Stimulated activated CD4-positive, alpha-beta T cell treated with anti-CD3 and anti-CD28 coated beads, Interleukin-1b, Interleukin-23, amount 100 ng/mL, for 48 hours (primary cell): Measurements from ENCODE around the gene FRAS1.
"Not testable (repeated sequence)": the region's sequence is repeated elsewhere in the genome, so short reads cannot be mapped to it uniquely, and the experiment has no call there.

Experiments
- DNase-seq: peaks from one replicate; pipeline ENCODE4 v3.0.0-alpha.2; 2020

Gene FRAS1

DNA sequence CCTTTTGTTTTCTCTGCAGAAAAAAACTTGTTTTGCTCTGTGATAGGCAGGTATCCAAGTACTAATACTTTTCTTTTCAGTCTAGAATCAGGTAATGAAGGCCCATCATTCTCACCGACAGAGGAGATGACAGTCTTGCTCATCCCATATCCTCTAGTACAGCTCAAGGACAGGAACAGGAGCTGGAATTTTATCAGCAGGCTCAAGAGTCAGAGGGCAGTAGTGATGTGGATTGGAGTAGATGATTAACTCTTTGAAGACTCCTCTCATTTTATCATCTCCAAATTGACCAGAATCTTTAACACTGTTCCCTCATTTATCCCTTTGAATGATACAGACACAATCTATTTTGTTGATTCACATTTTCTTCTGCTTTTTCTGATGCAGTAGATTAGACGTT is 162.7 kb downstream of the FRAS1 start:
- DNase-seq: no peak

- no peak for DNase-seq
Observed at GRCh38 chr4:78220283-78220682, 163.2 kb downstream of the FRAS1 start.

DNA sequence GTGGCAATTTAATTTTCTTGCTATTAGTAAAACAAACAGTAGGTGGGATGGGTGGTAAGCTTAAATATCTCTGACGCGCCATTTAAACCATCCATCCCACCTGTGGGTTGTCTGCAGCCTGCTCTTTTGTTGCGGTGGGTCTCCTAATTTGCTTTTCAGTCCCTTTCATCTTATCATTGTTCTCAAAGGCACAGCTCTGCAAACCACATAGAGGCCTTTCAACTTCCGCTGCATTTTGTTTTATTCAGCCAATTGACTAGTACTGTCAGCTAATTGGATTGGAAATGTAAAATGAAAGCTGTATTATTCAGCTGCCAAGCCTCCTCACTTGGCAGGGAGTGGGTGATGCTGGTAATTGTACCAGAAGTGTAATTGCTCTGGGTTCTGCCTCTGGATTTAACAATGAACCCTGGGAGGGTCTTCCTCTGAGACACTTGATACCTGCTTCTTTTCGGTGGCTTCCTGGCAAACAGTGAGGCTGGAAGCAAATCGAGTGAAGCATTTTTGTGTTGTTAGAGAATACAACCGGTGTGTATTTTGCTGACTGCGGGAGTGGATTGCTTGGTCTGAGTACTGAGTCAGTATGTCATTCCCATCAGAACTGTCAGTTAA is 165.6 kb downstream of the FRAS1 start:
- no peak for DNase-seq

DNA sequence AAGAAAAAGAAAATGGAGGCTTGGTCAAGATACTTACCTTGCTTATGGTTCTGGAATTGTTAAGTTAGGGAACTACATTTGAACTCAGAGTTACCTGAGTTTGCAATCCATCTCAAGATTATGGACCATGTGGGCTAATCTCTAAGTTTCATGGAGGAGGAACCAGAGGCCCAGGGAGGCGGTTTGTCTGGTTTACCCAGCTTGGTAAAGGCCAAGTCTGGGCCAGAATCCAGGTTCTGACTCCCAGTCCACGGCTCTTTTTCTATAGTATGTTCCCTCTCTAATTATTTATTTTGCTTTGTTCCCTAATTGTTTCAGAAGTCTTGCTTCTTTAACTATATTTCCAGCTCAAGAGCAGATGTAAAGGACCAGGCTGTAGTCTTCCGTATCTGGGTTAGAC is 168.1 kb downstream of the FRAS1 start:
- DNase-seq: no peak

GRCh38 chr4:78226279-78226678 is 169.2 kb downstream of the FRAS1 start:
- DNase-seq: no peak

DNA sequence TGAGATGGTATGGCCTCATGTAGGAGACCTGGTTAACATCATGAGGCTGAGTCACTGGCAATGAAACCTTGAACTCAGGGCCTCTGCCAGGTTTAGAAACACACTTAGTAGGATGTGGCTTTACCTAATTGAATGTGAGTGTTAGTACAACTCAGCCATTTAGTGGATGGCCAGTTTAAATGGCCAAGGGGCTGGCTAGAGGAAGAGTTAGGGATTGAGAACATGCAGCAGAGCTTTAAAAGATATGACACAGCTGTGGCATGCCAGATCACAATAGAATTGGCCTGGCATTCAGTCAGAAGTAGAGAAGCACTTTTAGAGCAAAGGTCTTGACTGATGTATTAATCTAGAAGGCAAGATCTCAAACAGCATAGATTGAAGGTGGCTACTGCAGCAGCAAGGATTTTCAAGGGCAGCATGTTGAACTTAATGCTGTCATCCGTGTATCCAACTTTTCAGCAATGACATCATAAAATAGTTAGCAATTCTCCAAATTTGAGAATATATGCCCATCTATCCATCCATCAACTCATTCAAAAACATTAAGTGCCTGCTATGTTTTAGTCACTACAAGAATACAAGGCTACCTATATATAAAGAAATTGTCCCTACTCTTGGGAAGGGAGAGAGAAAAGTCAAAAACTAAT is 170.4 kb downstream of the FRAS1 start:
- no peak for DNase-seq

DNA sequence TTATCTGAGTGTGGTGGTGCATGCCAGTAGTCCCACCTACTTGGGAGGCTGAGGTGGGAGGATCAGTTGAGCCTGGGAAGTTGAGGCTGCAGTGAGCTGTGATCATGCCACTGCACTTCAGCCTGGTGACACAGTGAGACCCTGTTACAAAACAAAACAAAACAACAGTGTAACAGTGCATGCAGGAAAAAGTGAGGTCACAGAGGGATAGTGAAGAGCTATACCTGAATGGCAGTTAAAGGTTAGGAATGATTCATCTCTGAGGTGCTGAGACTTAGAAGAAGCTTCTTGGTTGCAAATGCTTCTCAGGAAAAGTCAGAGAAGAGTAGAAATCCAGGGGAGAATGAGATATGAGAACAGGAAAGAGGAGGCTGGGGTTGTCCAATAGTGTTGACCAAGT is 178.7 kb downstream of the FRAS1 start:
- DNase-seq: no peak

GRCh38 chr4:78237360-78237759 is 180.2 kb downstream of the FRAS1 start:
- no peak for DNase-seq

DNA sequence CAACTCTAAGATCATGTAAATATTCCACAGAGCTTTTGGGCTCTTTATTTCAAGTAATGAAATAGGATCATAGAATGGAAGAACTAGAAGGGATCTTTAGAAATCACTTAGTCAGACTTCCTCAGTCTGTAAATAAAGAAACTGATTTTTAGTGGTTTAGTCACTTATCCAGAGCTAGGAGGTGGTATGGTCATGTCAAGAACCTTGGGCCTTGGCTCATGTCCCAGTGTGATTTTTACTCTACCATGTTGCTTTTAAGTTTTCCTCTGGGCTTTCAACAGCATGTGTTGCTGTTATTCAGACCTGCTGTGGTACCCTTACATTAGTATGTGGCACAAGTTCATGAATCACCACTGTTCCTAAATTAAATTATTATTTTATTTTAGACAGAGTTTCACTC is 184.9 kb downstream of the FRAS1 start:
- DNase-seq: no peak

DNA sequence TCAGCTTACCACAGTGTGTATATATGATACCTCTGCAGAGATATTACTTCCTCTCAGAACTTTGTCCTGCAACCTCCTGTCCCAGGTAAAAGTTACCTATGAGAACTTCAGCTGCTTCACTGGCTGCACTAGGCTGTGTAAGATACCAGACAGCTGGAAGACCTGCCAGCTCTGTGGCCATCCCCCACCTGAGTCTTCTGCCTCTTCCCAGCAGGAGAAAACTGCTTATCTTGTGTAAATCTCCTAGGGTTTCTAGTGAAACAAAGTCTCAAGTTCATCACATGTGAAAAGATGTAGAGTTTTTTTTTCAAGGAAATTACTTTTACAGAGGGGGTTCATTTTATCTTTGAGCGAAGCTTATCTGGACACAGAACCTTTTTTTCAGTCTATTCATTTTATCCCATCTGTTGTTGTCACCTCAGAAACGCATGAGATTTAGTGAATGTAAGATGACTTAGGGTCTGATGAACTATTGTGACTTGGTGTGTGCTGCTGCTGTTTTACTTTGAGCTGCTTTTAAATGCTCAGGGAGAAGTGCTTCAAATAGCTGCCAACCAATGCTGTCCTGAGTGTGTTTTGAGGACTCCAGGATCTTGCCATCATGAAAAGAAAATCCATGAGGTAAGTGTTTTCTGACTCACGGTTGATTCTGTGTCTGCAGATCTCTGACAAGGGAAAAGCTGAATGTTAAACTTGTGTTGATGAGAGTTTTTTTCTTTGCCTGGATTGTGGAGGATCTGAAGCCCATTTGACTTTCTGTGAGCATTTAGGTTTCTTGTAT is 187.8 kb downstream of the FRAS1 start:
- no peak for DNase-seq

DNA sequence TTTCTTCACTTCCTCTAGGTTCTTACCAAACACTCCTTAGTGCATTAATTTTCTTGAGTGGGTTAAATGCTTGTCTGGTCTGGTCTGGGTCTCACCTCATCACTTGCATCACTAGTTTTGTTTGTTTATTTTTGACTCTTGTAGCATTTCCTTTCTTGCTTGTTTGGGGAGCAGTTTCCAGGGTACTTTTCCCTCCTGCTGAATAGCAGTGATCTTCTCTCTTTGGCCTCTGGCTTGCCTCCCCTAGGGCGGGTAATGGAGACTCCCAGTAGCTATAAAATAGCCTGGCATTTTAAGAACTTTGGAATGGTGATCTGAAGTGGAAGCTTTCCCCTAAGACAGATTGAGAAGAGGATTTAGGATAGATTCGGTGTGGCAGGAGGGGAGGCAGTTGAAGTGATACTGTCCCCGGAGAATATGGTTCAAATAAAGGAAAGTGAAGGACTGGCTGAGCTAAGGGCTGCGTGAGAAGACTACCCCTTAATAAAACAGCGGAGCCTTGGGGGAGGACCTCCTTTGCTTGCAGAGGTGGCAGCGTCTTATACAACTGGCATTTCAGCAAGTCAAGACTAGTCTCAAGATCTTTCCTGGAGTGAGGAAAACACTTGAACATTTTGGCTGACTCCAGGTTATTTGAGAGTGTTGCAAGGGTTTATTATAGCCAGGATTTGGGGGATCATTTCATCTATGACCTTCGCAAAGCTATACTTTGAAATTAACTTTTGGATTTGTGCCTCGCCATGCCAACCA is 190.6 kb downstream of the FRAS1 start:
- no peak for DNase-seq

GRCh38 chr4:78250500-78250899 is 193.4 kb downstream of the FRAS1 start:
- no peak for DNase-seq

- DNase-seq: not testable (repeated sequence)
Observed at GRCh38 chr4:78252773-78253172, 195.7 kb downstream of the FRAS1 start.

DNA sequence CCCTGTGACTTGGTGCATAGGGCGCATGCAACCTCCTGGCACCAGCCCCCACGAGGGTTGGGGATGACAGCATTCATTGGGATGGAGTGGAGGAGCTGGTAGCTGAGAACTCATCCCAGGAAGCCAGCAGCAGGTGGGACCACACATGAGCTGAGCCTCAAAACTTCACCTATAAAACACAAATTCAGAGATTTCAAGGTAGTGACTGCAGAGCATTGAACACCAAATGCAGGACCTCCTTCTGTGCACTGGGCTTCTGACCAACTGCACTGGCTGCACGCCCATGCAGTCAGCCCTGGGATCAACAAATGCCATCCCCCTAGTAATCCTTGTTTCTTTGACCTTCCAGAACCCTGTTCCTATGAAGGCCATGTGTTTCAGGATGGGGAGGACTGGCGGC is 197.8 kb downstream of the FRAS1 start:
- no peak for DNase-seq

- DNase-seq: no peak
Observed at GRCh38 chr4:78265006-78265405, 207.9 kb downstream of the FRAS1 start.

DNA sequence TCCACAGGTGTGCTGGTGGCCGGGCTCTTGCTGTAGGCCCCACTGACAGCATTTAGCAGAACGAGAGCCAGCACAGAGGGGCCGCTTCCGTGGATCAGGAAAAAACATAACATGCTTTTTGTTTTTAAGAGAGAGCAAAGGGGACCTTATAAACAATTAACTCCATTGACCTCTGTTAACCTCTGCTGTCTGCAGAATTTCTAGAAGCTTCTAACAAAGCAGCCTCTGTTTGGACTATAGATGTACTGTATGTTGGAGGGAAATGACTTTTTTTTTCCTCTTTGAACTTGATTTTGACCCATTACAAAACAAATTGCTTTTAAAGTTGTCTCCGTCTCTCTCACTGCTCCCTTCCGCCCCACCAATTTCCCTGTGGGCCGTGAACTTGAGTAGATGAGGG is 210.7 kb downstream of the FRAS1 start:
- DNase-seq: no peak

- DNase-seq: no peak
Observed at GRCh38 chr4:78268597-78268996, 211.5 kb downstream of the FRAS1 start.

DNA sequence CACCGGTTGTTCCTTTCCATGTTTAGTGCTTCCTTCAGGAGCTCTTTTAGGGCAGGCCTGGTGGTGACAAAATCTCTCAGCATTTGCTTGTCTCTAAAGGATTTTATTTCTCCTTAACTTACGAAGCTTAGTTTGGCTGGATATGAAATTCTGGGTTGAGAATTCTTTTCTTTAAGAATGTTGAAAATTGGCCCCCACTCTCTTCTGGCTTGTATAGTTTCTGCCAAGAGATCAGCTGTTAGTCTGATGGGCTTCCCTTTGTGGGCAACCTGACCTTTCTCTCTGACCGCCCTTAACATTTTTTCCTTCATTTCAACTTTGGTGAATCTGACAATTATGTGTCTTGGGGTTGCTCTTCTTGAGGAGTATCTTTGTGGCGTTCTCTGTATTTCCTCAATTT is 218.3 kb downstream of the FRAS1 start:
- not testable (repeated sequence) for DNase-seq

- no peak for DNase-seq
Observed at GRCh38 chr4:78286281-78286680, 229.2 kb downstream of the FRAS1 start.

DNA sequence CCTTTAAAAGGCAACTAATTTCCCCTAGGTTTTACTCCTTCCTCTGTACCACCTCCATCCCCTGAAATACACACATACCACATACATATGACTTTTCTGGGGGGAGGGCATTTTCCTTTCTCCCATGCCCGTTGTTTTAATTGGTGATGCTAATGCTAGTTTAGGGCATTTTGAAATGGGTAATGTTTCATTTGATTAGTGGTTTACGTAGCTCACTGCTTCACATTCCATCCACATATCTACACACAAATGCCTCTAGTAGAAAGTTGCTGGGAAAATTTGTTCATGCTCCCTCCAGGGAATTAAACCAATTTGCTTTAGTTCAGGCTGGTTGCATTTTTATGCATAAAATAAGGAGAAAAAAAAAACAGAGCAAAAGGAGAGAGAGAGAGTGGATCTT is 231.2 kb downstream of the FRAS1 start:
- no peak for DNase-seq

DNA sequence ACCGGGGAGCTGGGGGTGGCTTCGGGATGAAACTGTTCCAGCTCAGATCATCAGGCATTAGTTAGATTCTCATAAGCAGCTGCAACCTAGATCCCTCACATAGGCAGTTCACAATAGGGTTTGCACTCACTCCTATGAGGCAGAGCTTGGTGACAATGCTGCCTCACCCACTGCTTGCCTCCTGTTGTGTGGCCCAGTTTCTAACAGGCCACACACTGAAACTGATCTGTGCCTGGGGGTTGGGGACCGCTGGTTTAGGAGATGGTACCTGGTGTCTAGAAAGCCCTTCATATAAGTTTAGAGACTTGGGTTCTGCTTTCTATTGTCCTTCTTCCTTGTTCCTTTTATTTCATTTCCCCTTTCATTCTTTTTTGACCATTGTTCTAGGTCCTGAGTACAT is 234.2 kb downstream of the FRAS1 start:
- no peak for DNase-seq

- no peak for DNase-seq
Observed at GRCh38 chr4:78292341-78292740, 235.2 kb downstream of the FRAS1 start.

DNA sequence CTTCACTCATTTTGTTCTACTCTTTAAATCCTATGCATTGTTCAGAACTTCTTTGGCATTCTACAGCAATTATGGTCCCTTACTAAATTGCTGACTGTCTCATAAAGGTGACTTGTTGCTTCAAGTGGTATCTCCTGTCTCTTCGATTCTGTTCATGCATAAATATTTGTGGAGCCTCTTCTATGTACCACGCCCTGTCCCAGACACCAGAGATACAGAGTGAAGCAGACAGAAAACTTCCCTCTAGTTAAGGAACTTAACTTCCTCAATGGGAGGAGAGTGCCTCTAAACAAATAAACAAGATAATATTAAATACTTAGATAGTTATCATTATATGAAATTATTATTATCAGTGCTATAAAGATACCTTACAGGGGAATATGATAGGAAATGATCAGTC is 235.7 kb downstream of the FRAS1 start:
- DNase-seq: no peak

DNA sequence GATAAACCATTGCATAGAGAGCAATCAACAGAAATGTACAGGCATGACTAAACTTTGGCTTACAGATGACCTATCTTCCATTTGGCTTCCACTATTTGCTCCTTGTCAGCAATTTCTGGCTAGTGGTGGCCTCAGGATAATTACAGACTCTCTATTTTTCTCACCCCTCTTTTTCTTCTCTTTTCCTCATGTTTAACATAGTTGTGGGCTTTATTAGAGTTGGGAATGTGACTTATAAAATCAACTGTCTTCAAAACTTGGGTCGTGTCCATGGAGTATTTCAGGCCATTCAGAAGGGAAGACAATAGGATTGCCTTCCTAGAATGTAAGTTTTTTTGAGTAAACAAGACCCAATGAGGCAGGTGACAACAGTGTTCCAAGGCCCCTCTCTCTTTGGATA is 236.2 kb downstream of the FRAS1 start:
- no peak for DNase-seq
